HepG2 (cell line): ENCODE data around the gene CYP2W1. TPM values are rescaled to one million over a fixed set of nuclear protein-coding genes. Genes with fewer than 3 reads are reported as not detected.

Source experiments
- CSRNP2 ChIP-seq: sonication (generic); formaldehyde crosslinking; conservative IDR thresholded peaks from 2 replicates; pipeline ENCODE4 v1.8.0; 2022; ENCODE audit warnings: low read depth, missing genetic modification reagents
- DBP ChIP-seq: sonication (generic); formaldehyde crosslinking; IDR thresholded peaks from 2 replicates; pipeline ENCODE4 v1.4.0; 2020; ENCODE audit warnings: missing genetic modification reagents; ENCODE audit errors: not compliant biosample characterization
- ETV6 ChIP-seq: sonication (generic); formaldehyde crosslinking; conservative IDR thresholded peaks from 2 replicates; pipeline ENCODE4 v1.4.0; 2020; ENCODE audit warnings: missing genetic modification reagents
- HNF1B ChIP-seq: sonication (generic); formaldehyde crosslinking; IDR thresholded peaks from 2 replicates; pipeline ENCODE4 v1.5.1; 2020; ENCODE audit warnings: mild to moderate bottlenecking, moderate library complexity, missing genetic modification reagents
- HNF4G ChIP-seq, 2 experiments: sonication (generic) in 1 of 2; formaldehyde crosslinking in 1 of 2; IDR thresholded peaks; 2 replicates each; pipeline versions ENCODE4 v1.4.0 to v1.6.1; 2011 to 2020; ENCODE audit warnings: borderline replicate concordance in 2 of 2, low read depth in 2 of 2, mild to moderate bottlenecking in 2 of 2, low read length in 1 of 2, missing genetic modification reagents in 1 of 2, moderate library complexity in 1 of 2
- KDM4B ChIP-seq: sonication (generic); formaldehyde crosslinking; IDR thresholded peaks from 2 replicates; pipeline ENCODE4 v1.4.0; 2020; ENCODE audit warnings: missing genetic modification reagents
- POGZ ChIP-seq: sonication (generic); formaldehyde crosslinking; IDR thresholded peaks from 2 replicates; pipeline ENCODE4 v1.4.0; 2020; ENCODE audit warnings: mild to moderate bottlenecking, missing genetic modification reagents
- ZBTB40 ChIP-seq, 2 experiments: fragments of 450-650 bp in 1 of 2; sonication (generic) in 1 of 2; formaldehyde crosslinking in 1 of 2; IDR thresholded peaks; 2 replicates each; pipeline versions ENCODE4 v1.6.1 to v1.8.0; 2016 to 2022; ENCODE audit warnings: antibody characterized with exemption in 1 of 2, mild to moderate bottlenecking in 1 of 2, missing genetic modification reagents in 1 of 2
- ZC3H4 ChIP-seq: sonication (generic); formaldehyde crosslinking; IDR thresholded peaks from 2 replicates; pipeline ENCODE4 v1.4.0; 2020; ENCODE audit warnings: missing genetic modification reagents, borderline replicate concordance
- ZMAT3 ChIP-seq: sonication (generic); formaldehyde crosslinking; conservative IDR thresholded peaks from 2 replicates; pipeline ENCODE4 v1.7.0; 2021; ENCODE audit warnings: missing genetic modification reagents
- ZNF556 ChIP-seq: sonication (generic); formaldehyde crosslinking; IDR thresholded peaks from 2 replicates; pipeline ENCODE4 v1.4.0; 2020; ENCODE audit warnings: mild to moderate bottlenecking, missing genetic modification reagents, borderline replicate concordance
- ZNF7 ChIP-seq: IDR thresholded peaks from 2 replicates; pipeline ENCODE4 v1.6.1; 2016; ENCODE audit warnings: missing biosample characterization, missing genetic modification reagents
- ZNF766 ChIP-seq: sonication (generic); formaldehyde crosslinking; IDR thresholded peaks from 2 replicates; pipeline ENCODE4 v1.5.0; 2020; ENCODE audit warnings: missing genetic modification reagents, borderline replicate concordance
- polyA plus RNA-seq, 8 experiments: library from polyadenylated mRNA; depleted of rRNA in 3 of 8; stranded (reverse) in 7 of 8; unstranded in 1 of 8; fragments of >200 nt; fragmentation: Illumina TruSeq in 4 of 8; extraction: Trizol in 4 of 8; gene quantifications; 2 replicates each; pipeline versions ENCODE4 v1.2.1 to v1.2.3, GENCODE V29; 2011 to 2016; ENCODE audit warnings: low read depth in 4 of 8, missing spikeins in 1 of 8, mixed read lengths in 1 of 8; ENCODE audit not compliant: insufficient read depth in 1 of 8
- total RNA-seq, 5 experiments: library from RNA; depleted of rRNA; stranded (reverse); fragments of >200 nt; fragmentation: Illumina TruSeq; extraction: Trizol; gene quantifications; 2 replicates each; pipeline ENCODE4 v1.2.3, GENCODE V29; 2016; ENCODE audit warnings: low read depth in 1 of 5

CYP2W1 gene
- total and polyA plus RNA-seq, 2 of the 13 experiments (the other 11 are each of a cell fraction or from before 2014, with no cell fraction given): 19.5 to 31.7 TPM

GRCh38 chr7:957418-958220, 25.4 kb upstream of the CYP2W1 start (continued):
- TF ChIP-seq ZMAT3: peak; percentile 96
- TF ChIP-seq DBP (CRISPR knock-in tag): no peak
- TF ChIP-seq KDM4B (CRISPR knock-in tag): peak; percentile 5
- peak; percentile 80; the same call in 1 of the 2 replicates for TF ChIP-seq HNF1B (CRISPR knock-in tag)
- TF ChIP-seq HNF4G (IDR thresholded peaks at IDR 0.05; ENCODE audit: borderline replicate concordance, low read depth, low read length): no peak
- TF ChIP-seq HNF4G (CRISPR knock-in tag; IDR thresholded peaks at IDR 0.05; ENCODE audit: borderline replicate concordance, low read depth): no peak; the same call in 1 of the 2 replicates
- peak; percentile 76 for TF ChIP-seq ZNF766 (CRISPR knock-in tag)
- TF ChIP-seq ZC3H4 (CRISPR knock-in tag): peak; percentile 43; the same call in 1 of the 2 replicates
- peak; percentile 55; the same call in 1 of the 2 replicates for TF ChIP-seq ZNF7
- TF ChIP-seq CSRNP2 (CRISPR knock-in tag): no peak
- TF ChIP-seq ETV6 (CRISPR knock-in tag): no peak; the same call in 1 of the 2 replicates
- no peak; the same call in 1 of the 2 replicates for TF ChIP-seq POGZ (CRISPR knock-in tag)
- TF ChIP-seq ZNF556: peak; percentile 69; the same call in 1 of the 2 replicates
- TF ChIP-seq ZBTB40 (IDR thresholded peaks at IDR 0.05): no peak
- TF ChIP-seq ZBTB40 (CRISPR knock-in tag; IDR thresholded peaks at IDR 0.05): peak; percentile 89
